Endothelial cell of umbilical vein (primary cell): ENCODE results near the gene FNDC4.

Source experiments
- CTCF ChIP-seq, 2 donors: IDR thresholded peaks; 1 replicate in 1 of 2; 2 replicates in 1 of 2; pipeline ENCODE4 v1.5.1; 2011; ENCODE audit warnings: low read length in 2 of 2, mild to moderate bottlenecking in 2 of 2, moderate library complexity in 2 of 2, control low read depth in 1 of 2, inconsistent platforms in 1 of 2, low read depth in 1 of 2; ENCODE audit not compliant: insufficient read depth in 1 of 2; ENCODE audit errors: extremely low read depth in 1 of 2
- EZH2 ChIP-seq: IDR thresholded peaks from 2 replicates; pipeline ENCODE4 v1.6.1; 2012; ENCODE audit warnings: borderline replicate concordance, low read depth, mild to moderate bottlenecking, moderate library complexity, low read length, inconsistent platforms; ENCODE audit not compliant: severe bottlenecking
- MAX ChIP-seq: IDR thresholded peaks from 2 replicates; pipeline ENCODE4 v1.6.1; 2011; ENCODE audit not compliant: insufficient read depth, insufficient read length
- POLR2A ChIP-seq: IDR thresholded peaks from 2 replicates; pipeline ENCODE4 v1.6.1; 2012; ENCODE audit warnings: low read depth, mild to moderate bottlenecking, control low read depth, low read length

- TF ChIP-seq CTCF (IDR thresholded peaks at IDR 0.05; ENCODE audit: extremely low read depth in 1 of 2, insufficient read depth in 1 of 2, low read depth in 1 of 2, low read length in 2 of 2): no peak
- no peak for TF ChIP-seq POLR2A
- TF ChIP-seq EZH2: no peak
- no peak for TF ChIP-seq MAX
These were observed 49.4 kb downstream of the FNDC4 start for GRCh38 chr2:27445615-27446014.
